Retinal pigment epithelial cell (primary cell): ENCODE measurements around the gene KRT78.

Source experiments
- DNase-seq: peaks from one replicate; pipeline ENCODE4 v3.0.0-alpha.2; 2010; ENCODE audit warnings: low read depth
- H3K4me3 ChIP-seq: 2 replicates; pipeline ENCODE4 v1.5.1; 2011; ENCODE audit warnings: mild to moderate bottlenecking, low read length, control low read depth, moderate library complexity
- TF ChIP-seq, protein P1 (sequence below): conservative IDR thresholded peaks from 2 replicates; pipeline ENCODE4 v1.5.1; 2011; ENCODE audit warnings: low read depth, low read length, control low read depth, inconsistent platforms

The KRT78 gene

DNA sequence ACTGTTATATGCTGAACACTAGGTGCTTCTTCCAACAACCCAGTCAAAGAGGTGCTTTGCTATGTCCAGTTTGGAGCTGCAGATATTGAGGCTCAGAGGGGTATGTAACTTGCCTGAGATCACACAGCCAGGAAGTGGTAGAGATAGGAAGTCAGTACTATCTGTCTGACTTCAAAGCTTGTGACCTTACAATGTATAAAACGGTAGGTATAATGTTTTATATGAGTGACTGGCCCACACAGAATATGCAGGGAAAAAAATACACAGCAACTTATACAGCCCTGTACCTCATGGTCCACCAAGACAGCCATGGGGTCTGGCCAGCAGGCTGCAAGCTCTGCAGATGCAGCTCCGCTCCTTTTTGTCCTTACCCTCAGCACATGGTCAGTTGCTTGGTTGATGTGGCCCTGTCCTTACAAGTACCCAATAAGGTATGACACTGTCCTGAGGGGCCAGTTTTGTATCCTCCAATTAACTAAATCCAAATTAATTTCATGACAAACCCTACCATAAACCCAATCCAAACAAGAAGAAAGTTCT, 31.0 kb downstream of the KRT78 start:
- TF ChIP-seq, protein P1, sequence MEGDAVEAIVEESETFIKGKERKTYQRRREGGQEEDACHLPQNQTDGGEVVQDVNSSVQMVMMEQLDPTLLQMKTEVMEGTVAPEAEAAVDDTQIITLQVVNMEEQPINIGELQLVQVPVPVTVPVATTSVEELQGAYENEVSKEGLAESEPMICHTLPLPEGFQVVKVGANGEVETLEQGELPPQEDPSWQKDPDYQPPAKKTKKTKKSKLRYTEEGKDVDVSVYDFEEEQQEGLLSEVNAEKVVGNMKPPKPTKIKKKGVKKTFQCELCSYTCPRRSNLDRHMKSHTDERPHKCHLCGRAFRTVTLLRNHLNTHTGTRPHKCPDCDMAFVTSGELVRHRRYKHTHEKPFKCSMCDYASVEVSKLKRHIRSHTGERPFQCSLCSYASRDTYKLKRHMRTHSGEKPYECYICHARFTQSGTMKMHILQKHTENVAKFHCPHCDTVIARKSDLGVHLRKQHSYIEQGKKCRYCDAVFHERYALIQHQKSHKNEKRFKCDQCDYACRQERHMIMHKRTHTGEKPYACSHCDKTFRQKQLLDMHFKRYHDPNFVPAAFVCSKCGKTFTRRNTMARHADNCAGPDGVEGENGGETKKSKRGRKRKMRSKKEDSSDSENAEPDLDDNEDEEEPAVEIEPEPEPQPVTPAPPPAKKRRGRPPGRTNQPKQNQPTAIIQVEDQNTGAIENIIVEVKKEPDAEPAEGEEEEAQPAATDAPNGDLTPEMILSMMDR = no peak
- no peak for DNase-seq
- H3K4me3 ChIP-seq = no peak overlapping the region

DNA sequence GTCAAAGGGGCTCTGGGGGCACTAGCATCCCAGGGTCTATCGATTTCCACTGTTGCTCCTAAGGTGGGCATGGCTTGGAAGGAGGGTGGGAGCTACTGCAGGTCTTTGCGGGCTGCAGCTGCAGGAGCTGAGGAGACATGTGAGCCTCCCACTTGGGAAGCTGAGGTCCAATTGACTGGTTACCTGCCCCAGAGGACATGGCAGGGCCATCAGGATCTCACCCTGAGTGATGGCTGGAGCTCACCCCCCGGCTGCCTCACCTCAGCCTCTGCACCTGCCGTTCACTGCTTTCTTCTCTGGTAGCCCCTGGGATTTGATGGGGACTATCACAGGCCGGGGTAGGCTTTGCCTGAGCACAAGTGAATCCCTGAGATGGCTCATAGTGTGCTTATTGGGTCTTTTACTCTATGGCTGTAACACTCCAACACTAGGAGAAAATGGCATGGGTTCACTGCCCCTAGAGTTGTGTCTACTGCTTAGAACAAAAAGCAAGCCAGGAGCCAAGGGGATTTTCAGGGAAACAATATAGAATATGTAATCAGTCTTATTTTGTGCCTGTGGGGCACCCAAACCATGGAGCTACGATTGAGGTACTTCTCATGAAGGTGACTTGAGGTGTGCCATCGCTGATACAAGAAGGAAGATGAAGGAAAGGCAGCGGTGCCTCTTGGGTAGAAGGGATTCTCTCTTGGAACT, 31.6 kb downstream of the KRT78 start:
- H3K4me3 ChIP-seq = no peak overlapping the region
- TF ChIP-seq, protein P1 = no peak
- no peak for DNase-seq

DNA sequence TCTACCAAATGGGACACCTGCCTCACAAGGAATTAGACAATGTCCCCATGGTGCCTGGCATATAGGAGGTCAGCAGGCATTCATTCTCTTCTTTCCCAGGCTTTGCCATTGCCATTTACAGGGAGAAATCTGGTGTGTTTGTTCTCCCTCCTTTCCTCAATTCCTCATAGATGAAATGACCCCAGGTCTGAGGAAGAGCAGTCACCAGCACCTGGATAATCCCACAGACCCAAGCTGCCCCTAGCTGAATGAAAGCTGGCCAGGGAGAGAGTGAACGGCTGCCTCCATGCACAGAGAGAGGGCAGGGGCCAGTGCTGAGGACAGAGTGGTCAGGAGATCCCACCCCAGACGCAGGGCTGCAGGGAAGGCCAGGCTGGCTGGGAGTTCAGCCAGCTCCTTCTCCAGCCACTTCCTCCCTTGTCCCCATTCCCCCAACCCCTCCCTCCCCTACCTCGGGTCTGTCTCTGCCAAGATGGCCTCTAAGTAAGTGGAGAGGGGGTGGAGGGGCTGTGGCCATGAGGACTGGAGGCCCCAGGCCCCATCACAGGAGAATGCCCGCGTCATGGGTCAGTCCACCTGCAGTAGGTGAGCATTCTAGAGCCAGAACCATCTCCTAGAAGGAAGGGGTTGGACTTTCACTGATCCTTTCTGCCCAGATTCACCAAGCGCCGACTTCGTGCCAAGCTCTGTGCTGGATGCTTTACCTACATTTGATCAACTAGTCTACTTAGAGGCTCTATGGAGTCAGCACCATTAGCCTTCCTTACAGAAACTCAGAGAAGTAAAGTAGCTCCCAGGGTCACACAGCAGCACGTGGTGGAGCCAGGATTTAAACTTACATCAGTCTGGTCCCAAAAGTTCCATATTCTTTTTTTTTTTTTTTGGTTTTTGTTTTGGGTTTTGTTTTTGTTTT, 32.9 kb downstream of the KRT78 start:
- no peak for DNase-seq
- no peak overlapping the region for H3K4me3 ChIP-seq
- TF ChIP-seq, protein P1 = no peak

DNA sequence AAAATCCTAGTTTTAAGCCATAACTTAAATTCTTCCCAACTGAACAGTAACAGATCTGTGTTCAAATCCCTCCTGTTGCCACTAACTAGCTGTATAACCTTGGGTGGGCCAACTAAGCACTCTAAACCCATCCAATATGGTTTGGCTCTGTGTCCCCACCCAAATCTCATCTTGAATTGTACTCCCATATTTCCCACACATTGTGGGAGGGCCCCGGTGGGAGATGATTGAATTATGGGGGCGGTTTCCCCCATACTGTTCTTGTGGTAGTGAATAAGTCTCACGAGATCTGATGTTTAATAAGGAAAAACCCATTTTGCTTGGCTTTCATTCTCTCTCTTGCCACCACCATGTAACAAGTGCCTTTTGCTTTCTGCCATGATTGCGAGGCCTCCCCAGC, 33.6 kb downstream of the KRT78 start:
- H3K4me3 ChIP-seq = no peak overlapping the region
- TF ChIP-seq, protein P1 = no peak
- no peak for DNase-seq

DNA sequence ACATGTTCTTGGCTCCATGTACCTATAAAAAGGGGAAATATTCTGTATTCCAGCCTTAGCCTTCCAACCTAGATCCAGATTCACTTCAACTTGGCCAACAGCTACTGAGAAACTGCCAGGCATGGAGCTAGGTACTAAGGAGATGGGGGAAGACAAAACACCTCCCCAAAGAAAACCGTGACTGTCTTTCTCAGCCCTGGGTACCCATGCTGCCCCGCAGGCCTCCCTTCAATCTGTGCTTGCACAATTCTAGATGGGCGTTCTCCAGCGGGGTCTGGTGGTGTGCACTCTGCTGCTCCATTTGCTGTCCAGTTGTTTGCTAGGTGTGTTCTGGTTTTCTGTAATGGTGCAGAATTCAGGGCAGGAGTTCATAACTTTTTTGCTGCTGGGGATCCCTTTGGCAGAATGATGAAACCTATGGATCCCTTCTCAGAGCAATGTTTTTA, 34.1 kb downstream of the KRT78 start:
- TF ChIP-seq, protein P1 = no peak
- no peak overlapping the region for H3K4me3 ChIP-seq
- no peak for DNase-seq

DNA sequence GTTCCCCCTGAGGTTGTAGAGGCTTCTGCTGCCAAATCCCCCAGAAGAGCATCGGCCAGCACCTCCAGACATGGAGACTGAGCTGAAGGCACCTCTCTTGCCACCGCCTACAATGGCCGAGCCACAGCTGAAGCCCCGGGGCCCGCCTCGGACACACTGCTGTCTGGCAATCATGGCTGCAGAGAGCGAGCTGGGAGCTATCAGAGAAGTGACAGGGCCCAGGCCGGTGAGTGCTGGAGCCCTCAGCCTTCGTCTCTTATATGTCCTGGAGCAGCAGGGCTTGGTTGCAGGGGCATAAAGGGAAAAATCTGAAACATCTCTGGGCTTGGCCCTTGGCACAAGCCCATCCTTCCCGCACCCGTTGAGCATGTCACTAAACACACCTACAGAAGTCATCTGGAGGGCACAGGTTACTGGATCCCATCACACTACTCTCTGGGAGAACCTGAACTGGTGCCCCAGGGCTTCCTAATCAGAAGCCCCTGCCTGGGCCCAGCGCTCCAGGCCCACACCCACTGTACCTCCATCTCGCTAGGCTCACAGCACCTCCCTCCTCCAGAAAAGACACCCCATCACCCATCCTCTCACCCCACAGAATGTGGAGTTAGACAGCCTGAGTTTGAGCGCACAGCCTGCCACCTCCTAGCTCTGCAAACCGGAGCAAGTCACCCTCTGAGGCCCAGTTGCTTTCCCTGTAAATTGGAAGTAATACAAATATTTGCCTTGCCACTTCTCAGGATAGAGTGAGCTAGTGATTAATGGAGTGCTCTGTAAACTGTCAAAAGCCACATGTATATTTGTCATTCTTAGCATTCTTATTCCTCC, 34.7 kb downstream of the KRT78 start, which contains the start of gene KRT4:
Gene KRT4, minus strand, starts transcription at position 232 of the 825 bp plus-strand sequence. Its CDS starts 58 bp downstream, at position 174.
- no peak for DNase-seq
- TF ChIP-seq, protein P1 = no peak
- H3K4me3 ChIP-seq = no peak within 1 kb of the TSS
